SU-DHL-6 (cell line): ENCODE results near the gene XNDC1N.

ENCODE experiments used
- H2AFZ ChIP-seq: fragments of 200-600 bp; sonication (generic); 2 replicates; pipeline ENCODE4 v1.6.1; 2014; ENCODE audit warnings: low read depth, mild to moderate bottlenecking, moderate library complexity, mixed read lengths, antibody characterized with exemption, low read length; ENCODE audit not compliant: severe bottlenecking
- H3F3A ChIP-seq: fragments of 200-600 bp; shearing (Covaris generic); 2 replicates; pipeline ENCODE4 v1.6.0; 2016; ENCODE audit warnings: antibody characterized with exemption, mild to moderate bottlenecking; ENCODE audit not compliant: insufficient read depth
- H3K27ac ChIP-seq: fragments of 200-600 bp; sonication (generic); 2 replicates; pipeline ENCODE4 v1.5.1; 2016; ENCODE audit warnings: low read depth, mild to moderate bottlenecking, low read length, moderate library complexity, mixed read lengths
- H3K27me3 ChIP-seq: fragments of 200-600 bp; sonication (generic), shearing (Covaris generic); 2 replicates; pipeline ENCODE4 v1.6.0; 2014; ENCODE audit warnings: mild to moderate bottlenecking, low read length
- H3K36me3 ChIP-seq: fragments of 200-600 bp; sonication (generic); 2 replicates; pipeline ENCODE4 v1.6.1; 2014; ENCODE audit warnings: mild to moderate bottlenecking, low read length, mixed read lengths
- H3K4me2 ChIP-seq: fragments of 300-600, 200-600 bp; shearing (Covaris generic), sonication (generic); 2 replicates; pipeline ENCODE4 v1.6.0; 2014; ENCODE audit warnings: low read length, low read depth, mild to moderate bottlenecking; ENCODE audit not compliant: poor library complexity, severe bottlenecking
- H3K4me3 ChIP-seq: fragments of 200-600 bp; sonication (generic); 2 replicates; pipeline ENCODE4 v1.5.1; 2014; ENCODE audit warnings: antibody characterized with exemption, low read length, mild to moderate bottlenecking, mixed read lengths; ENCODE audit not compliant: insufficient read depth, poor library complexity, severe bottlenecking
- H3K79me2 ChIP-seq: fragments of 200-600 bp; sonication (generic); 2 replicates; pipeline ENCODE4 v1.6.1; 2014; ENCODE audit warnings: mild to moderate bottlenecking, low read length, moderate library complexity; ENCODE audit not compliant: insufficient read depth
- H3K9ac ChIP-seq: fragments of 200-600 bp; sonication (generic); 2 replicates; pipeline ENCODE4 v1.7.0; 2014; ENCODE audit warnings: mild to moderate bottlenecking, low read length
- H3K9me2 ChIP-seq: fragments of 200-600 bp; sonication (generic); replicated peaks from 2 replicates; pipeline ENCODE4 v1.6.1; 2014; ENCODE audit warnings: low read length; ENCODE audit not compliant: insufficient read depth
- H3K9me3 ChIP-seq: fragments of 200-600 bp; sonication (generic); 2 replicates; pipeline ENCODE4 v1.6.1; 2014; ENCODE audit warnings: low read length, mixed read lengths; ENCODE audit not compliant: insufficient read depth
- H4K20me1 ChIP-seq: fragments of 200-600 bp; sonication (generic); 2 replicates; pipeline ENCODE4 v1.6.1; 2014; ENCODE audit warnings: low read depth, mild to moderate bottlenecking, antibody characterized with exemption, low read length, moderate library complexity, mixed read lengths
- CTCF ChIP-seq: fragments of 200-600 bp; sonication (generic); IDR thresholded peaks from one replicate; pipeline ENCODE4 v1.5.1; 2017; ENCODE audit warnings: antibody characterized with exemption, mild to moderate bottlenecking, low read length, moderate library complexity; ENCODE audit not compliant: insufficient read depth, poor library complexity, severe bottlenecking
- EZH2phosphoT487 ChIP-seq: fragments of 200-600 bp; sonication (generic), shearing (Covaris generic); conservative IDR thresholded peaks from 2 replicates; pipeline ENCODE4 v1.6.1; 2018; ENCODE audit warnings: mild to moderate bottlenecking, antibody characterized with exemption, low read length, moderate library complexity, mixed read lengths

XNDC1N gene

DNA sequence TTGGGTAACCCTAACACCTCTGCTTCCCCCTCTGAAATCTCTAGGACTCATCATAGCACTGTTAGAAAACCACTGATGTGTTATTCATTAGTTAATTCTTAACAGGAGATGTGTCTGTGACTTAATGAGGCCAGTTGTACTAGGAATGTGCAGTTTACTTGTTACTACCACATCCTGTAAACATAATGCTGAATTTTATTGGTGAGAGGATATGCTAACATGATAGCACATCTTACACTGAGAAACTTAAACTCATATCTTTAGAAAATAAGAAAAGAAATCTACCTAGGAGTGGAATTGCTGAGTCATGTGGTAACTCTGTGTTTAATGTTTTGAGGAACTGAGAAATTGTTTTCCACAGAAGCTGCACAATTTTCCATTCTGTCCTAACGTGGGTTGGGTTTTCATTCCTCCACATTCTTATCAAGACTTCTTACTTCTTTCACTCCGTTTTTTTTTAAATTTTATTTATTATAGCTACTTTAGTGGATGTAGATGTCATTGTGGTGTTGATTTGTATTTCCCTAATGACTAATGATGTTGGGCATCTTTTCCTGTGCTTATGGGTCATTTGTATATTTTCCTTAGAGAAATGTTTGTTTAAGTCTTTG lies 34.1 kb upstream of the XNDC1N start:
- Histone ChIP-seq H3K79me2 (no peaks in the 10 kb centered on the region), H3K9me3 (no peaks in the 10 kb centered on the region), H3K27me3 (no peaks in the 10 kb centered on the region), H3K4me3 (no peak overlapping the region), H3K4me2 (no peak overlapping the region), H2AFZ (no peak overlapping the region), H3K36me3 (peaks cover 4% of the 10 kb centered on the region; the same call in 1 of the 2 replicates), H4K20me1 (no peaks in the 10 kb centered on the region), H3K9me2 (no peaks in the 10 kb centered on the region), H3F3A (no peaks in the 10 kb centered on the region), H3K27ac (peak overlapping the region; percentile 14; the same call in 1 of the 2 replicates), H3K9ac (no peak overlapping the region)
- TF ChIP-seq EZH2phosphoT487 (no peak), CTCF (no peak)

DNA sequence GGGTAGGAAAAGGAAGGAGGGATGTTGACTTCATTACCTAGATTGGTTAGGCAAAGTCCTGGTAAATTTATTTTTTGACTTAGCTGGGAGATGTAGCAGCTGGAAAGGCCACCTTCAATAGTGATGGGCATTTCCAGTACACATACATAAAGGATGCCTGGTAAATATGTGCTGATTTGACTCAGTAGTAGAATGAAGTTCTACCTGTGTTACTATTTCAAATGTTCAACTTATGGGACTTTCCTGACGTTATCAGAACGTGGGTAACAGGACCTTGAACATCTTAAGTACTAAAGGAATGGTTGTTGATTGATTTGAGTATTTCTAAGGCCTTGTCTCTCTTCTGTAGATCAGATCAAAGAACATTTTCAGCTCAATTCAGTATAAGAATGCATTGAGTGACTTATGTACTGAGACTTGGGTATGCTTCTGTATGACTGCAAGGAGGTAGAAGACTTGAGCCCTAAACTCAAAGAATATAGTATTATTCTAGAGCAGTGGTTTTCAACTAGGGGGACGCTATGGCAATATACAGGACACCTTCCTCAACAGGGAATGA lies 27.6 kb upstream of the XNDC1N start:
- Histone ChIP-seq H3K9me2 (no peaks in the 10 kb centered on the region), H3K36me3 (no peaks in the 10 kb centered on the region), H3K27me3 (no peaks in the 10 kb centered on the region), H3K79me2 (peaks cover 3% of the 10 kb centered on the region; the same call in 1 of the 2 replicates), H3K9me3 (no peaks in the 10 kb centered on the region), H2AFZ (no peak overlapping the region), H4K20me1 (0 out of 2 replicates have a peak, but pooled peaks cover 5% of the 10 kb centered on the region), H3K9ac (no peak overlapping the region), H3K27ac (no peak overlapping the region), H3K4me3 (no peak overlapping the region), H3F3A (no peaks in the 10 kb centered on the region), H3K4me2 (no peak overlapping the region)
- no peak for TF ChIP-seq CTCF
- no peak for TF ChIP-seq EZH2phosphoT487

GRCh38 chr11:71951741-71952310 lies 23.4 kb upstream of the XNDC1N start:
- H3F3A ChIP-seq: no peaks in the 10 kb centered on the region
- H3K9me2 ChIP-seq: no peaks in the 10 kb centered on the region
- no peaks in the 10 kb centered on the region for H3K9me3 ChIP-seq
- no peak overlapping the region for H3K27ac ChIP-seq
- H3K27me3 ChIP-seq: no peaks in the 10 kb centered on the region
- no peak overlapping the region for H2AFZ ChIP-seq
- H4K20me1 ChIP-seq: 0 out of 2 replicates have a peak, but pooled peaks cover 5% of the 10 kb centered on the region
- H3K4me2 ChIP-seq: no peak overlapping the region
- H3K79me2 ChIP-seq: peaks cover 6% of the 10 kb centered on the region
- H3K9ac ChIP-seq: no peak overlapping the region
- H3K36me3 ChIP-seq: no peaks in the 10 kb centered on the region
- TF ChIP-seq CTCF (no peak), EZH2phosphoT487 (no peak)
- no peak overlapping the region for H3K4me3 ChIP-seq
